GM19240 (cell line): ENCODE measurements around the gene CRHR2.
"Not testable (repeated sequence)": the region's sequence is repeated elsewhere in the genome, so short reads cannot be mapped to it uniquely, and the experiment has no call there.

Source experiments
- DNase-seq: peaks from one replicate; pipeline ENCODE4 v3.0.0; 2011; ENCODE audit warnings: low spot score; ENCODE audit not compliant: insufficient read length

The CRHR2 gene

GRCh38 chr7:30682212-30683083 is at the start of gene CRHR2:
Gene CRHR2, minus strand, starts transcription at chr7:30682456. Its CDS starts 176 bp downstream, at chr7:30682280.
- DNase-seq = no peak

- DNase-seq = no peak
These were observed 49.3 kb upstream of the CRHR2 start for GRCh38 chr7:30731581-30731980.

- DNase-seq = no peak
These were observed 48.7 kb upstream of the CRHR2 start for GRCh38 chr7:30730996-30731395.

GRCh38 chr7:30730097-30730496 is 47.8 kb upstream of the CRHR2 start:
- no peak for DNase-seq

GRCh38 chr7:30729642-30730041 is 47.4 kb upstream of the CRHR2 start:
- DNase-seq = no peak

- no peak for DNase-seq
These were observed 46.4 kb upstream of the CRHR2 start for GRCh38 chr7:30728591-30729100.

GRCh38 chr7:30727061-30727945 is 45.0 kb upstream of the CRHR2 start:
- no peak for DNase-seq

- DNase-seq = no peak
These were observed 44.2 kb upstream of the CRHR2 start for GRCh38 chr7:30726296-30727006.

- no peak for DNase-seq
These were observed 41.5 kb upstream of the CRHR2 start for GRCh38 chr7:30723776-30724175.

GRCh38 chr7:30722671-30723070 is 40.4 kb upstream of the CRHR2 start:
- DNase-seq = no peak

- DNase-seq = no peak
These were observed 39.9 kb upstream of the CRHR2 start for GRCh38 chr7:30722187-30722586.

GRCh38 chr7:30721211-30721610 is 39.0 kb upstream of the CRHR2 start:
- DNase-seq = no peak

GRCh38 chr7:30719434-30719833 is 37.2 kb upstream of the CRHR2 start:
- not testable (repeated sequence) for DNase-seq

GRCh38 chr7:30717181-30717580 is 34.9 kb upstream of the CRHR2 start:
- DNase-seq = no peak

- DNase-seq = no peak
These were observed 31.9 kb upstream of the CRHR2 start for GRCh38 chr7:30714129-30714528.

- no peak for DNase-seq
These were observed 31.1 kb upstream of the CRHR2 start for GRCh38 chr7:30713392-30713791.

GRCh38 chr7:30710669-30711068 is 28.4 kb upstream of the CRHR2 start:
- no peak for DNase-seq

- DNase-seq = no peak
These were observed 27.3 kb upstream of the CRHR2 start for GRCh38 chr7:30709549-30709948.

- no peak for DNase-seq
These were observed 26.7 kb upstream of the CRHR2 start for GRCh38 chr7:30708983-30709382.

- DNase-seq = no peak
These were observed 26.2 kb upstream of the CRHR2 start for GRCh38 chr7:30708412-30708811.
